Panc1 (cell line): Measurements from ENCODE around the gene CENPF.

Experiments used
- POLR2AphosphoS5 ChIP-seq: IDR thresholded peaks from 2 replicates; pipeline ENCODE4 v1.6.1; 2012; ENCODE audit warnings: mild to moderate bottlenecking, low read depth, low read length, moderate library complexity
- TF ChIP-seq, protein P1 (sequence below): fragments of 450-650 bp; IDR thresholded peaks from 2 replicates; pipeline ENCODE4 v1.5.1; 2017; ENCODE audit warnings: mild to moderate bottlenecking

DNA sequence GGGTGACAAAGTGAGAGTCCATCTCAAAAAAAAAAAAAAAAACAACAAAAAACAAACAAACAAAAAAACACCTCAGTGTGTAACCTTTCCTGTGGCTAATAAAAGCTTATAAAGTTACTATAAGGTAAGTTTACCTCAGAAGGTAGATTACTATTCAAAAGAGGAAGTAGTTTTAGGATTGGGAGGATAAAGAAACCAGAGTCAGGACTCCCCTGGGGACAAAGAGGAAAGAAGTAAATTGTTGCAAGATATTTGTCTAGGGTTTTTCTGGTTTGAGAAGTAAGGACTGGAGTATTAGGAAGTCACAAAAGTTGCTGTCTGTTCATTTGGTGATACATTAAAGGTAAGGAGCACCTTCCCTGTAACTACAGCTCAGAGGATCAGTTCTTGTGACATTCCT lies 23.8 kb upstream of the CENPF start:
- TF ChIP-seq, protein P1, sequence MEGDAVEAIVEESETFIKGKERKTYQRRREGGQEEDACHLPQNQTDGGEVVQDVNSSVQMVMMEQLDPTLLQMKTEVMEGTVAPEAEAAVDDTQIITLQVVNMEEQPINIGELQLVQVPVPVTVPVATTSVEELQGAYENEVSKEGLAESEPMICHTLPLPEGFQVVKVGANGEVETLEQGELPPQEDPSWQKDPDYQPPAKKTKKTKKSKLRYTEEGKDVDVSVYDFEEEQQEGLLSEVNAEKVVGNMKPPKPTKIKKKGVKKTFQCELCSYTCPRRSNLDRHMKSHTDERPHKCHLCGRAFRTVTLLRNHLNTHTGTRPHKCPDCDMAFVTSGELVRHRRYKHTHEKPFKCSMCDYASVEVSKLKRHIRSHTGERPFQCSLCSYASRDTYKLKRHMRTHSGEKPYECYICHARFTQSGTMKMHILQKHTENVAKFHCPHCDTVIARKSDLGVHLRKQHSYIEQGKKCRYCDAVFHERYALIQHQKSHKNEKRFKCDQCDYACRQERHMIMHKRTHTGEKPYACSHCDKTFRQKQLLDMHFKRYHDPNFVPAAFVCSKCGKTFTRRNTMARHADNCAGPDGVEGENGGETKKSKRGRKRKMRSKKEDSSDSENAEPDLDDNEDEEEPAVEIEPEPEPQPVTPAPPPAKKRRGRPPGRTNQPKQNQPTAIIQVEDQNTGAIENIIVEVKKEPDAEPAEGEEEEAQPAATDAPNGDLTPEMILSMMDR: no peak
- TF ChIP-seq POLR2AphosphoS5: no peak
